Left forelimb (tissue), 1 donor: ENCODE measurements around the gene RMDN2.
"Not testable (repeated sequence)": the region's sequence is repeated elsewhere in the genome, so short reads cannot be mapped to it uniquely, and the experiment has no call there.

Source experiments
- DNase-seq: peaks from one replicate; pipeline ENCODE4 v3.0.0-alpha.2; 2018; ENCODE audit warnings: low spot score

Gene RMDN2

DNA sequence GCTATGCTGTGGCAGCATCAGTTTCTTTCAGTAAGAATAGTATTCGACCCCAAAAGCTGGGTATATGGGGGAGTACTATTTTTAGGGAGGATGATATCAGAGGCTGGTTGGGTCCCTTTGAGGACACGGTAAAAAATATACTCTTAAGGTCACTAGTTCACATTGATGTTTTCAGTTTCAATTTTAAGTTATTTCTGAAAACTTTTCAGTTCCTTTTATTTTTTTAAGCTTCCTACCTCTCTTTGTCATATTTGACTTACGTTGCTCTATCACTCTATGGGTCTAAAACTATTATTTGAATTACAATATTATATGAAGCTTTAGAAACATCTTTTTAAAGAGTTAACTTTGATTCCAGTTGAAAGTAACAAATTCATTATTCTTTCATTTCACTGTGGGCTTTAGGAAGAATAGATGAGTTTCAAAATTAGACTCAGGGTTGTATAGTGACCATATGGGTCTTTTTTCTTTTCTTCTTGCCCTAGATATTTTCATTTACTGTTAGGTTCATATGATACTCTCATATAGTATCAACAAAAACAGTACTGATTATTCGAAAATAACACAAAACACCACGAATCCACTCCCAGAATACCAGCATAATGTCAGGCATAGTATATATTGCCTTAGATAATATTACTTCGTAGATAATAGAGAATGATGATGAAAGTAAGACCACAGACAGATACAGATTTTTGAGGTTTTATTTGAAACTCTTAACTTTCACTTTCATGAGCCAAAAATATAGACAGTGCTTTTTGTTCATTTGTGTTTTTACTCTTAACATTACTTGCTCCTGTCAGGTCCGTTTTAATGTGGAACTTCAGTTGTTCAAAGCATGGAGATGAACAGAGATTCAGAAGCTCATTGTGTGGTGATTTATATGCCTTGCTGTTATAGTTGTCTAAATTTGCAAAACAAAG, 9.8 kb downstream of the RMDN2 start:
- no peak for DNase-seq

DNA sequence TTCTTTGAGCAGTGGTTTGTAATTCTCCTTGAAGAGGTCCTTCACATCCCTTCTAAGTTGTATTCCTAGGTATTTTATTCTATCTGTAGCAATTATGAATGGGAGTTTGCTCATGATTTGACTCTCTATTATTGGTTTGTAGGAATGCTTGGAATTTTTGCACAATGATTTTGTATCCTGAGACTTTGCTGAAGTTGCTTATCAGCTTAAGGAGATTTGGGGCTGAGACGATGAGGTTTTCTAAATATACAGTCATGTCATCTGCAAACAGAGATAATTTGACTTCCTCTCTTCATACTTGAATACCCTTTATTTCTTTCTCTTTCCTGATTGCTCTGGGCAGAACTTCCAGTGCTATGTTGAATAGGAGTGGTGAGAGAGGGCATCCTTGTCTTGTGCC, 12.5 kb downstream of the RMDN2 start:
- DNase-seq: not testable (repeated sequence)

DNA sequence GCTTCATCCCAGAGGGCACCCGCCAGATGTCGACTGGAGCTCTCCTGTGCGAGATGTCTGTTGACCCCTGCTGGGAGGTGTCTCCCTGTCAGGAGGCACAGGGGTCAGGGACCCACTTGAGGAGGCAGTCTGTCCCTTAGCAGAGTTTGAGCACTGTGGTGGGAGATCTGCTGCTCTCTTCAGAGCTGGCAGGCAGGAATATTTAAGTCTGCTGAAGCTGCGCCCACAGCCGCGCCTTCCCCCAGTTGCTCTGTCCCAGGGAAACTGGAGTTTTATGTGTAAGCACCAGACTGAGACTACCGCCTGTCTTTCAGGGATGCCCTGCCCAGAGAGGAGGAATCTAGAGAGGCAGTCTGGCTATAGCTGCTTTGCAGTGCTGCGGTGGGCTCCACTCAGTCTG, 16.2 kb downstream of the RMDN2 start:
- not testable (repeated sequence) for DNase-seq

DNA sequence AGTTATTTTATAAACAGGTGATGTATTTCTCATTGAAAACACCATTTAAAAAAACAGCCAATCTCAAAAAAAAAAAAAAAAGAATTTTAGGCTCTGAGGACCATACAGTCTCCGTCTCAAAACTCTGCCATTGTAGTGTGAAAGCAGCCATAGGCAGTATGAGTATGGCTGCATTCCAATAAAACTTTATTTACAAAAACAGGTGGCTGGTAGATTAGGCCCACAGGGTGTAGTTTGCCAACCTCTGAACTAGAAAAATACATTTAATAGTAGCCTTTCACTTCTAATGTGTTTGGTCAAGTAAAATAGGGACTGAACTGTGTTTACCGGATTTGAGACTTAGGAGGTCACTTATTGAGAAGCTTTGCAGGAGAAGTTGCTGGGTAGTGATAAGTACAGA, 19.2 kb downstream of the RMDN2 start:
- DNase-seq: no peak

GRCh38 chr2:37947306-37947705, 22.2 kb downstream of the RMDN2 start:
- no peak for DNase-seq

GRCh38 chr2:37962018-37962739, 37.1 kb downstream of the RMDN2 start:
- not testable (repeated sequence) for DNase-seq

- not testable (repeated sequence) for DNase-seq
These were observed 37.6 kb downstream of the RMDN2 start for GRCh38 chr2:37962740-37963121.

GRCh38 chr2:37963901-37964300, 38.8 kb downstream of the RMDN2 start:
- DNase-seq: not testable (repeated sequence)

DNA sequence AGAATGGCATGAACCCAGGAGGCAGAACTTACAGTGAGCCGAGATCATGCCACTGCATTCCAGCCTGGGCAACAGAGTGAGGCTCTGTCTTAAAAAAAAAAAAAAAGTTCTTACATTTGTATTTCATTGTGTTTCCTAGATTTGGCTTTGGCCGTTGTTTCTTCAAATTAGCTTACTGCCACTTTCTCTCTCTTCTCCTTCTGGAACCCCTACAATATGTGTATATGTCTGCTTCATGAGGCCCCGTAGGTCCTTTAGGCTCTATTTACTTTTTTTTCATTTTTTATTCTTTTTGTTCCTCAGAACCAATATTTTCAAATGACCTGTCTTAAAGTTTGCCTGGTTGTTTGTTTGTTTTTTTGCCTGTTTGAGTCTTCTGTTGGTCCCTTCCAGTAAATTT, 41.2 kb downstream of the RMDN2 start:
- DNase-seq: no peak

DNA sequence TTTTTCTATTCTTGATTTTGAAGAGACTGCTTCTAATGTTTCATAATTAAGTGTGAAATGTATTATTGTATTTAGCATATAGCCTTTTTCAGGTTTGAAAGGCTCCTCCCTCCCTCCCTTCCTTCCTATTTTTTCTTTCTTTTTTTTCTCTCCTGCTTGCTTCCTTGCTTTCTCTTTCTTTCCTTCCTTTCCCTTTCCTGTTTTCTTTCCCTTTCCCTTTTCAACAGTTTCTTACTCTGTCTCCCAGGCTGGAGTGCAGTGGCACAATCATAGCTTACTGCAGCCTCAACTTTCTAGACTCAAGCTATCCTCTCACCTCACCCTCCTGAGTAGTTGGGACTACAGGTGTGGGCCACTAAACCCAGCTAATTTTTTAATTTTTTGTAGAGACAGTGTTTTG, 44.6 kb downstream of the RMDN2 start:
- no peak for DNase-seq

DNA sequence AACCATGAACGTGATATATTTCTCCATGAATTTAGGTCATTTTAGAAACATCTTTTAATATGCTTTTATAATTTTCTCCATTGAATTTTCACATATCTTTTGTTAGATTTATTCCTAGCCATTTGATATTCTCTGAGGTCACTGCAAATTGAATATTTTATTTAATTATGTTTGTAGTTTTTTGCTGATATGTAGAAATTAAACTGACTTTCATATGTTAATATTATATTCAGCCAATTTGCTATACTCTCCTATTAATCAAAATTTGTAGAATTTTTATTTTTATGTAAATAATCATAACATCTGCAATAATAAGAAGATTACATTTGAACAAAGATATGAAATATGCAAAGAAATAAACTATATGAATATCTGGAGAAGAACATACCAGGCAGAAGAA, 46.9 kb downstream of the RMDN2 start:
- no peak for DNase-seq

DNA sequence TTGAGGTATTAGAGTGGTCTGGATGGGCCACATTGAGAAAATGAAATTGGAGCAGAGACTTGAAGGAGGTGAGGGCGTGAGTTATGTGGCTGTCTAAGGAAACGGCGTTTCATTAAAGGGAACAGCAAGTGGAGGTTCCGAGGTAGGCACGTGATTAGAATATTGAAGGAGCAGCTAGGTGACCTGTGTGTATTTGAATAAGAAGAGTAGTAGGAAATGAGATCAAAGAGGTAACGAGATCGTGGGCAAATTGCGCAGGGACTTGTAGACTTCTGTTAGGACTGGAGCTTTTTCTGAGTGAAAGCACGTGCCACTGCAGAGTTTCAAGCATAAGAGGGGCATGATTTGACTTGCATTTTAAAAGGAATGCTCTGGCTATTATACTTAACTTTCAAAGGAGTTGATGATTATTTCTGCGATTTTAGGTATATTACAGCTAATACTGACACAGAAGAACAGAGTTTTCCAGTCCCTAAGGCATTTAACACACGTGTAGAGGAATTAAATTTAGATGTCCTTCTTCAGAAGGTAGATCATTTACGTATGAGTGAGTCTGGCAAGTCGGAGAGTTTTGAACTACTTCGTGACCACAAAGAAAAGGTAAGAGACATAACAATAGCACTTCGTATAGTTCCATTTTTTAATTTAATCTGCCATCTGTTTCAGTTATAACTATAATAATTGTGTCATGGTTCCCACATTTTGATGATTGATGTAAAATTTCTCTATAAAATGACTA, 48.7 kb downstream of the RMDN2 start:
- no peak for DNase-seq

DNA sequence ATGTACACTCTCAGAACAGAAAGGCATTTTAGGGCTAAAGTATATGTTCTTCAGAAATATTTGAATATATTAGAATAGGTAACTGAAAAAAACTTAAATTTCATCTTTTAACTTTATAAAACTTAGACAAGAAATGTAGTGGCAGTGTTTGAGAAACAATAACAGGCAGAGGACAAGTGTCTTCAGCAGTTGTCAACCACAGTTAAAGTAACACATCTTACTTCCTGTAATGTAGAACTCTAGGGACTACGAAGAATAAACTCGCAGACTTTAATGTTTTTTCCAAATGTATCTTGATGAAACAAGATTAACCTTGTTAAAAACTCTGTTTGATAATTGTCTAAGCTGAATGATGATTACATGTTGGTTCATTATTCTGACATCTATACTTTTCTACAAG, 50.7 kb downstream of the RMDN2 start:
- no peak for DNase-seq

GRCh38 chr2:37976411-37976810, 51.3 kb downstream of the RMDN2 start:
- no peak for DNase-seq

GRCh38 chr2:37982147-37982582, 57.1 kb downstream of the RMDN2 start:
- DNase-seq: peak; percentile 72

GRCh38 chr2:37982847-37983246, 57.8 kb downstream of the RMDN2 start:
- no peak for DNase-seq

- no peak for DNase-seq
These were observed 58.6 kb downstream of the RMDN2 start for GRCh38 chr2:37983719-37984118.

DNA sequence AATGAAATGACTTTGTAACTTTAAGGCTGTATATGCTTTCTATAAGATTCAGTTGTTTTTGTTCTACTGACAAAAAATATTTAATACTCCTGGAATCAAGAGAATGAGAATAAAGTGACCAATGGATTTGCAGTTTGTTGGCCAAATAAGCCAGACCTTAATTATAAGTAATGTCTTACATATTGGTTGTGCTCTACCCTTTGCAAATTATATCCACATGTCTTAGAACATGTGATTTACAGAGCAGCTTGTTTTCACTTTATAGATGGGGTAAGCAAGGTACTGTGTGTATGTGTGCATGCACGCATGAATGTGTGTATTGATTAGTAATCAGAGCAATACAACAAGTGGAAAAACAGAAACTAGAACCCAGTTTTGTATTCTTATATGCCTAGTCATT, 59.1 kb downstream of the RMDN2 start:
- no peak for DNase-seq

- no peak for DNase-seq
These were observed 59.5 kb downstream of the RMDN2 start for GRCh38 chr2:37984589-37984988.

GRCh38 chr2:37985333-37985732, 60.2 kb downstream of the RMDN2 start:
- no peak for DNase-seq

DNA sequence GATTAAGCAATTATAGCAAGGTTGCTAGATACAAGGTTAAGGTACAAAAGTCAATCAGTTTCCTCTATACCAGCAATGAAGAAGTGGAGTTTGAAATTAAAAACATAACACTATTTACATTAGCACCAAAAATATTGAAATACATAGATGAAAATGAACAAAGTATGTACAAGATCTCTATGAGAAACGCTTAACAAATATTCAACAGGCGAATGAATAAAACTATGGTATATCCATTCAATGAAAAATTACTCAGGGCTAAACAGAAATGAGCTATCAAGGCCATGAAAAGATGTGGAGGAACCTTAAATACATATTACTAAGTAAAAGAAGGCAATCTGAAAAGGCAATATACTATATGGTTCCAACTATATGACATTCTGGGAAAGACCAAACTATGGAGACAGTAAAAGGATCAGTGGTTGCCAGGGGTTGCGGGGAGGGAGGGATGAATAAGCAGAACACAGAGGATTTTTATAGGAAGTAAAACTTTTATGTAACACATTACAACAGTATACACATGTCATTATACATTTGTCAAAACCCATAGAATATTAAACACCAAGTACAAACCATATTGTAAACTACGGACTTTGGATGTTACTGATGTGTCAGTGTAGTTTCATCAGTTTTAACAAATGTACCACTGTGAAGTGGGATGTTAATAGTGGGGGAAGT, 62.1 kb downstream of the RMDN2 start:
- DNase-seq: no peak

GRCh38 chr2:37992601-37993000, 67.5 kb downstream of the RMDN2 start:
- no peak for DNase-seq
